Panc1 (cell line): ENCODE results near the gene ZNF354B. TPM values are rescaled to one million over a fixed set of nuclear protein-coding genes. Genes with fewer than 3 reads are reported as not detected.

Experiments
- ATAC-seq: fragments of 200-7000 bp; cut with Tn5 transposase; 2 replicates; pipeline ENCODE4 v1.9.1; 2020; ENCODE audit warnings: mild to moderate bottlenecking, moderate library complexity
- BruUV-seq: library from RNA; stranded (reverse); fragments of 400-500 nt; replicated peaks from 2 replicates; lab custom pipeline; 2021; lab: Mats Ljungman, UMichigan
- CTCF ChIA-PET: fragments of 300-600 bp; sonication (Branson Sonifier 250); formaldehyde crosslinking; loops from one replicate; lab custom pipeline; 2022; ENCODE audit warnings: antibody characterized with exemption; lab: Charles Lee
- POLR2A ChIA-PET: fragments of 300-600 bp; sonication (Branson Sonifier 250); formaldehyde crosslinking; loops from one replicate; lab custom pipeline; 2022; ENCODE audit warnings: antibody characterized with exemption; lab: Charles Lee
- DNase-seq: peaks from one replicate; pipeline ENCODE4 v3.0.0-alpha.2; 2010; ENCODE audit warnings: low read depth, low spot score
- H3K27ac ChIP-seq: 2 replicates; pipeline ENCODE4 v1.5.1; 2011; ENCODE audit warnings: mild to moderate bottlenecking, low read length, inconsistent platforms
- H3K27me3 ChIP-seq: fragments of 200-500 bp; sonication (Bioruptor generic); 2 replicates; pipeline ENCODE4 v1.6.0; 2014; ENCODE audit warnings: low read length, inconsistent platforms; ENCODE audit not compliant: control insufficient read depth, insufficient read depth
- H3K36me3 ChIP-seq: fragments of 200-500 bp; sonication (Bioruptor generic); 2 replicates; pipeline ENCODE4 v1.5.1; 2014; ENCODE audit warnings: inconsistent platforms, mild to moderate bottlenecking, low read length, moderate library complexity; ENCODE audit not compliant: control insufficient read depth, insufficient read depth
- H3K4me1 ChIP-seq: 2 replicates; pipeline ENCODE4 v1.5.1; 2011; ENCODE audit warnings: inconsistent platforms, mild to moderate bottlenecking, low read length, moderate library complexity; ENCODE audit not compliant: control insufficient read depth, insufficient read depth
- H3K4me3 ChIP-seq, 2 experiments: 2 replicates each; pipeline ENCODE4 v1.5.1; 2011 to 2012; ENCODE audit warnings: low read depth in 2 of 2, low read length in 2 of 2, mild to moderate bottlenecking in 2 of 2, inconsistent platforms in 1 of 2, moderate library complexity in 1 of 2
- H3K9me3 ChIP-seq: fragments of 200-500 bp; sonication (Bioruptor generic); 2 replicates; pipeline ENCODE4 v1.5.1; 2014; ENCODE audit warnings: low read depth, mild to moderate bottlenecking, inconsistent platforms, low read length, moderate library complexity; ENCODE audit not compliant: control insufficient read depth, insufficient read depth
- POLR2AphosphoS5 ChIP-seq: IDR thresholded peaks from 2 replicates; pipeline ENCODE4 v1.6.1; 2012; ENCODE audit warnings: mild to moderate bottlenecking, low read depth, low read length, moderate library complexity
- REST ChIP-seq, 2 experiments: IDR thresholded peaks; 2 replicates each; pipeline ENCODE4 v1.6.1; 2011 to 2012; ENCODE audit warnings: low read depth in 2 of 2, control low read depth in 1 of 2, low read length in 1 of 2, mild to moderate bottlenecking in 1 of 2, moderate library complexity in 1 of 2; ENCODE audit not compliant: insufficient read depth in 1 of 2
- SIN3A ChIP-seq: IDR thresholded peaks from 2 replicates; pipeline ENCODE4 v1.6.1; 2012; ENCODE audit warnings: low read depth, mild to moderate bottlenecking, low read length, moderate library complexity, borderline replicate concordance; ENCODE audit not compliant: insufficient read depth
- TCF7L2 ChIP-seq: IDR thresholded peaks from 2 replicates; pipeline ENCODE4 v1.6.1; 2011; ENCODE audit warnings: mild to moderate bottlenecking, low read depth, low read length, inconsistent platforms
- in situ Hi-C: cut with HindIII; loops from 2 replicates; pipeline ENCODE4 v1.10.0; 2016; ENCODE audit warnings: low sequenced_read_pairs, low pct_unique_long_range_greater_than_20kb
- intact Hi-C: fragments of 100-400 bp; cut with micrococcal nuclease; formaldehyde crosslinking; loops from one replicate; pipeline ENCODE4 v1.10.0; 2022; ENCODE audit not compliant: unreplicated experiment
- total RNA-seq: library from RNA; stranded (reverse); gene quantifications from one replicate; pipeline ENCODE4 v1.2.1, GENCODE V29; 2021; ENCODE audit not compliant: unreplicated experiment
- TF ChIP-seq, protein P1 (sequence below): fragments of 450-650 bp; IDR thresholded peaks from 2 replicates; pipeline ENCODE4 v1.5.1; 2017; ENCODE audit warnings: mild to moderate bottlenecking

ZNF354B gene
- total RNA-seq, 1 experiment from 2014 or later, result 33.0 TPM

DNA sequence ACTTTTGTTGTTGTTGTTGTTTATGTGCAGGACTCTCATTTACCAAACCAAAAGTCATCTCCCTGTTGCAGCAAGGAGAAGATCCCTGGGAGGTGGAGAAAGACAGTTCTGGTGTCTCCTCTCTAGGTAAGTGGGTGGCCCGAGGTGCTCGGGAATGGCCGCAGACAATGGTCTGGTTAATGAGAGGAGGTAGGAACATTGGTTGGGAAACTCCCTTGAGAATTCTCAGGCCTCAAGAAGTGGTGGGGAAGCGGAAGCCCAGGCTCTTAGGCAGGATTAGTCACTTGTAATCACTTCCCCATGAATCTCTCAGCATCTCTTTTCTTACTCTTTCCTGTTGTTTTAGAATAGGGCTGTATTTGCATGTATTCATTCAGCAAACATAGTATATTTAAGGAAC lies 7.2 kb downstream of the ZNF354B start:
- peaks cover 37% of the 10 kb centered on the region; the same call in 1 of the 2 replicates for H3K9me3 ChIP-seq
- CTCF ChIA-PET, result no interaction called here
- in situ Hi-C loops (loop anchor here (5.0 kb wide), 1 partner anchor 140 kb away; no protein-coding TSS in a partner anchor), intact Hi-C loops (no loop called here)
- H3K36me3 ChIP-seq, result peaks cover 11% of the 10 kb centered on the region
- DNase-seq (no peak), ATAC-seq (no peak)
- no TSS peak for BruUV-seq
- H3K4me3 ChIP-seq, result no peak overlapping the region
- H3K4me1 ChIP-seq, result no peaks in the 10 kb centered on the region
- H3K27me3 ChIP-seq, result no peaks in the 10 kb centered on the region
- POLR2A ChIA-PET, result no interaction called here
- no peak overlapping the region for H3K27ac ChIP-seq
- TF ChIP-seq SIN3A, result no peak

GRCh38 chr5:178869577-178869976 lies 9.8 kb downstream of the ZNF354B start:
- Histone ChIP-seq H3K27me3 (no peaks in the 10 kb centered on the region), H3K4me3 (no peak overlapping the region), H3K36me3 (peaks cover 14% of the 10 kb centered on the region), H3K4me1 (no peaks in the 10 kb centered on the region), H3K9me3 (peaks cover 46% of the 10 kb centered on the region), H3K27ac (no peak overlapping the region)
- no TSS peak for BruUV-seq
- POLR2A ChIA-PET, result no interaction called here
- CTCF ChIA-PET, result no interaction called here
- intact Hi-C loops, result no loop called here
- no peak for ATAC-seq
- TF ChIP-seq, protein P1, sequence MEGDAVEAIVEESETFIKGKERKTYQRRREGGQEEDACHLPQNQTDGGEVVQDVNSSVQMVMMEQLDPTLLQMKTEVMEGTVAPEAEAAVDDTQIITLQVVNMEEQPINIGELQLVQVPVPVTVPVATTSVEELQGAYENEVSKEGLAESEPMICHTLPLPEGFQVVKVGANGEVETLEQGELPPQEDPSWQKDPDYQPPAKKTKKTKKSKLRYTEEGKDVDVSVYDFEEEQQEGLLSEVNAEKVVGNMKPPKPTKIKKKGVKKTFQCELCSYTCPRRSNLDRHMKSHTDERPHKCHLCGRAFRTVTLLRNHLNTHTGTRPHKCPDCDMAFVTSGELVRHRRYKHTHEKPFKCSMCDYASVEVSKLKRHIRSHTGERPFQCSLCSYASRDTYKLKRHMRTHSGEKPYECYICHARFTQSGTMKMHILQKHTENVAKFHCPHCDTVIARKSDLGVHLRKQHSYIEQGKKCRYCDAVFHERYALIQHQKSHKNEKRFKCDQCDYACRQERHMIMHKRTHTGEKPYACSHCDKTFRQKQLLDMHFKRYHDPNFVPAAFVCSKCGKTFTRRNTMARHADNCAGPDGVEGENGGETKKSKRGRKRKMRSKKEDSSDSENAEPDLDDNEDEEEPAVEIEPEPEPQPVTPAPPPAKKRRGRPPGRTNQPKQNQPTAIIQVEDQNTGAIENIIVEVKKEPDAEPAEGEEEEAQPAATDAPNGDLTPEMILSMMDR, result no peak
- TF ChIP-seq TCF7L2 (no peak), REST (IDR thresholded peaks at IDR 0.05; ENCODE audit: insufficient read depth in 1 of 2, low read depth in 2 of 2, low read length in 1 of 2) (no peak), SIN3A (no peak), POLR2AphosphoS5 (no peak)
- DNase-seq, result no peak
- in situ Hi-C loops, result loop anchor here (5.0 kb wide), 1 partner anchor 142 kb away; no protein-coding TSS in a partner anchor

GRCh38 chr5:178870411-178870810 lies 10.7 kb downstream of the ZNF354B start:
- DNase-seq (no peak), ATAC-seq (no peak)
- Histone ChIP-seq H3K9me3 (peaks cover 54% of the 10 kb centered on the region), H3K4me1 (no peaks in the 10 kb centered on the region), H3K4me3 (no peak overlapping the region), H3K27me3 (no peaks in the 10 kb centered on the region), H3K27ac (no peak overlapping the region), H3K36me3 (peaks cover 14% of the 10 kb centered on the region)
- BruUV-seq, result no TSS peak
- in situ Hi-C loops, result no loop called here
- intact Hi-C loops, result no loop called here
- TF ChIP-seq REST (IDR thresholded peaks at IDR 0.05; ENCODE audit: insufficient read depth in 1 of 2, low read depth in 2 of 2, low read length in 1 of 2) (no peak), TCF7L2 (no peak), SIN3A (no peak), POLR2AphosphoS5 (no peak)
- TF ChIP-seq, protein P1, result no peak
- ChIA-PET POLR2A (no interaction called here), CTCF (no interaction called here)
